OCI-M2 (cell line): ENCODE measurements around the gene MCUB.
"Not testable (repeated sequence)": the region's sequence is repeated elsewhere in the genome, so short reads cannot be mapped to it uniquely, and the experiment has no call there.

ENCODE experiments used
- DNase-seq: peaks from one replicate; lab custom pipeline; 2025; ENCODE audit not compliant: unreplicated experiment; lab: John Stamatoyannopoulos, UW

Gene MCUB

GRCh38 chr4:109578846-109579245, 18.8 kb downstream of the MCUB start:
- DNase-seq: no peak

GRCh38 chr4:109579997-109580396, 20.0 kb downstream of the MCUB start:
- DNase-seq: not testable (repeated sequence)

GRCh38 chr4:109588176-109588575, 28.1 kb downstream of the MCUB start:
- no peak for DNase-seq

- DNase-seq: no peak
These were observed 29.1 kb downstream of the MCUB start for GRCh38 chr4:109589119-109589518.

DNA sequence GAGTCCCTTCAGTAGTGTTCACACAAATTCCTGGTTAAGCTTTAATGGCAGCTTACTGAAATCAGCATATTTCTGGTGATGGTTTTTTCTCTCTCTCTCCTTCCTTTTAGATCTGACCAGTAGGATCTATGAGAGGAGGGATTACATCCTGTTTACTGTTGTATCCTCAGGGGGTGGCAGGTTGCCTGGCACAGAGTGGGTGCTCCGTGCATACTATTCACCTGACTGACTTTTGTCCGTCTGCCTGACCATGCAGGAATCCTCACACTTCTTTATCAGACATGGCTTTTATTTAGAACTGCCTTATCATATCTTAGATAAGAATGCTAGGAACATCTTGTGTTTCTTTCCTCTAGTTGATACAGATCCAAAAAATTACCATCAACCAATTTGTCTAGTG, 29.6 kb downstream of the MCUB start:
- no peak for DNase-seq

GRCh38 chr4:109590905-109591304, 30.9 kb downstream of the MCUB start:
- DNase-seq: no peak

GRCh38 chr4:109592367-109592766, 32.3 kb downstream of the MCUB start:
- no peak for DNase-seq

- not testable (repeated sequence) for DNase-seq
These were observed 35.1 kb downstream of the MCUB start for GRCh38 chr4:109595123-109595522.

- DNase-seq: not testable (repeated sequence)
These were observed 36.5 kb downstream of the MCUB start for GRCh38 chr4:109596420-109597085.

DNA sequence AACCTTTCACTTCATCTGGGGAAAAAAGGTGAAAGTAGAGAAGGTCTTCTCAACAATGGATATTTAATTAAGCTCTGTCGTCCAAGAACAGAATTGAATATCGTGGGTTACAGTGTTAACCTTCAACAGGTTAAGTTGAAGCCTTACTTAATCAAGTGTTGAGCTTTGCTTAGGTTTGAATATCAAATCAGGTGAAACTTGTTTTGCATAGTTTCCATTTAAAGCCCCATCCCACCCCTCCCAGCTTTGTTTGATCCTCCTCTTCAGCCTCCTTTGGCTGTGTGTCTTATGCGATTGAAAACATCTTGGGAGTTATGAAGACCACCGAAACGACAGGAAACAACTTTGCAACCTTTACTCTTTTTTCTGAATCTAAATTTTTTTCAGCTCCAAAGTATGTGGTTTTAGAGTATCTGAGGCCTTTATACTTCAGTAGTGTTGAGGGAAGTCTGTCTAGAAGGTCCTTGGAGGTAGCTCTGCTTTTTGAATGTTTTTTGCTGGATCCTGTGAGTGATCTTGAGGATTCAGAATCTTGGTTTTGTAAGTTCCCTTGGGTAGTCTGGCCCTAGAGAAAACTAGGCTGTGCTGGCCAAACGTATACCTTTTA, 39.1 kb downstream of the MCUB start:
- DNase-seq: no peak

GRCh38 chr4:109600431-109600830, 40.4 kb downstream of the MCUB start:
- DNase-seq: no peak

- no peak for DNase-seq
These were observed 41.3 kb downstream of the MCUB start for GRCh38 chr4:109601336-109601735.

GRCh38 chr4:109607976-109608375, 47.9 kb downstream of the MCUB start:
- DNase-seq: no peak

GRCh38 chr4:109608879-109609278, 48.8 kb downstream of the MCUB start:
- no peak for DNase-seq

- DNase-seq: no peak
These were observed 49.4 kb downstream of the MCUB start for GRCh38 chr4:109609431-109609830.

DNA sequence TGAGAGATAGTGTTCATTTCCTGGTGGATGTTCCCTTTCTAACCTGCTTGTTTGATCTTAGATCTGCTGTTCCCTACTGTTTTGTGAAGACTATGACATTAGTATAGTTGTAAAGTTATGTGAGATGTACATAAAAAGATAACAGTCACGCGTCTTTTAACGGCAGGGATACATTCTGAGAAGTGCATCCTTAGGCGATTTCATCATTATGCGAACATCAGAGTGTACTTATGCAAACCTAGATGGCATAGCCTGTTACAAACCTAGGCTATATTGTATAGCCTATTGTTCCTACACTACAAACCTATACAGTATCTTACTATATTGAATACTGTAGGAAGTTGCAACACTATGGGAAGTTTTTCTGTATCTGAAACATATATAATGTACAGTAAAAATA, 50.4 kb downstream of the MCUB start:
- DNase-seq: no peak

DNA sequence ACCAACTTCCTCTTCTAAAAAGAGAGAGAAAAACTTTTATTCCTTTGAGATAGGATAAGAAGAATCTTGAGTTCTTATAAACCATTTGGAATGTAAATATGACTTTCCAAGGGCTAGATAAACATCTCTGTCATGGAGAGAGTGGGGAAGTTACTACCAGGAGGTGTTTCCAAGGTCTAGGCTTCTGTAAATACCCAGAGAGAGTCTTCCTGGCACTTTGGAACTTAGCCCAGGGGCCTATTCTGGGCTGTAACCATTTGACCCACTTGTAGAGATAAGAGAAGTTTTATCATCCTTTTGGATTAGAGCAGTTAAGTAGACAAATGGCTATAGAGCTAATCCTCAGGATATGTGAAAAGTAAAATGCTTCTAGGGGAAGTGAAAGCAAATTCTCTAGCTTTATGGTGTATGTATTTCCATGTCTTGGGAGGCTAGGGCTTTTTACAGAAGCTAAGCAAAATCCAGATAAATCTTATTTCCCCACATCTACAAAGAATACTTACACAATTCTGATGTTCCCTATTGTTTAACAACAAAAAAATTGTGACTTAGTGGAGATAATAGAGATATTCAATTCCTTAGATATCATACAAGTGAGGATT, 51.1 kb downstream of the MCUB start:
- DNase-seq: no peak

DNA sequence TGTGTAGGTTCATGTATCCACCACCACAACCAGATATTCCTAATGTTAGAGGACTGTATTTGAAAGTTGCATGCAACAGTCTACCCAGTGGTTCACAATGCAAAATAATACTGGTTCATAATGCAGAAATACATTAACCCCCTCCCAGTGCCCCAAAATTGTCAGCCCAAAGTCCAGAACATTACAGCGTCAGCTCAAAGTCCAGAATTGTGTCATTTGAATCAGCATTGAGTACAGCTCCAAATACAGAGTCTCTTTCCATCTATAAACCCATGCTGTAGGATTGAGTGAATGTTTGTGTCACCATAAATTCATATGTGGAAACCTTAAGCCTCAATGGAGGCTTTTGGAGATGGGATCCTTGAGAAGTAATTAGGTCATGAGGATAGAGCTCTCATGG, 54.0 kb downstream of the MCUB start:
- DNase-seq: no peak

DNA sequence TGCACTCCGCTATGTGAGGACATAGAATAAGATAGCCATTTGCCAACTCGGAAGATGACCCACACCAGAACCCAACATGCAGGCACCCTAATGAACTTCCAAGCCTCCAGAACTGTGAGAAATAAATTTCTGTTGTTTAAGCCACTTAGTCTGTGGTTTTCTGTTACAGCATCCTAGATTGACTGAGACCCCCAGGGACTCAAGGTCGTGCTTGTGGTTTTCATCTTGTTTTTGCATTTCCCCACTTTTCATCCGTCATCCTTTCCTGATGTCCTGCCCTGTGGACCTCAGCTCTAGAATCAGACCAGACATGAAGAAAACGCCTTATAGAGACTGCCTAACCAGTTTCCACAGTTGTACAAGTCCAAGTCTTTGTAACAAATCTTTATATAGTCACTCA, 54.4 kb downstream of the MCUB start:
- DNase-seq: no peak

- no peak for DNase-seq
These were observed 55.7 kb downstream of the MCUB start for GRCh38 chr4:109615742-109616141.

- no peak for DNase-seq
These were observed 56.2 kb downstream of the MCUB start for GRCh38 chr4:109616243-109616642.

- DNase-seq: no peak
These were observed 62.6 kb downstream of the MCUB start for GRCh38 chr4:109622626-109623025.

DNA sequence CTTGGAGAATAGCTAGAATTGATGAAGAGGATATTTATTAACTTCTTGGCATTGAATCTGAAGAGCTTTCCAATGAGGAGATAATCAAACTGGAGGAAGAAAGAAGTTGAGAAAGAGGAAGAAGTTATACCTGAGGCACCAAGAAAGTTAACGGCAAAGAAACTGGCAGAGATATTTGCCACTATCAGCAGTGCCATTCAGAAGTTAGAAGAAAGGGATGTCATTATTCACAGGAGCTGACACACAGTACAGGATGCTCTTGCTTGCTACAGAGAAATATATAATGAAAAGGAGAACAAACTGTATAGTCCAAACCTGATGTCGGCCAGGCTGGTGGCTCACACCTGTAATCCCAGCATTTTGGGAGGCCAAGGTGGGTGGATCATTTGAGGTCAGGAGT, 64.5 kb downstream of the MCUB start:
- DNase-seq: no peak
